HG03066 (cell line): ENCODE measurements around the gene NXNL1.

Experiments
- ATAC-seq: cut with Tn5 transposase; IDR thresholded peaks from one replicate; pipeline ENCODE4 v1.9.1; 2021; ENCODE audit warnings: low read depth; ENCODE audit not compliant: unreplicated experiment

NXNL1 gene

GRCh38 chr19:17458970-17459369 lies 1.8 kb downstream of the NXNL1 start:
- no peak for ATAC-seq

GRCh38 chr19:17457616-17458015 lies 3.1 kb downstream of the NXNL1 start:
- no peak for ATAC-seq

- no peak for ATAC-seq
These were observed 4.6 kb downstream of the NXNL1 start for GRCh38 chr19:17456127-17456526.

GRCh38 chr19:17455308-17456123 lies 5.2 kb downstream of the NXNL1 start:
- no peak for ATAC-seq

- ATAC-seq = no peak
These were observed 6.1 kb downstream of the NXNL1 start for GRCh38 chr19:17454576-17455071.

- no peak for ATAC-seq
These were observed 8.9 kb downstream of the NXNL1 start for GRCh38 chr19:17451820-17452219.

GRCh38 chr19:17450264-17451075 lies 10.3 kb downstream of the NXNL1 start:
- ATAC-seq = no peak

- no peak for ATAC-seq
These were observed 12.4 kb downstream of the NXNL1 start, which contains the start of gene TMEM221 for GRCh38 chr19:17448131-17448967. Gene TMEM221 (minus strand): TSS chr19:17448668. CDS start chr19:17448462, 206 bp downstream.

GRCh38 chr19:17447704-17448130 lies 13.0 kb downstream of the NXNL1 start:
- no peak for ATAC-seq

GRCh38 chr19:17445526-17446165 lies 15.1 kb downstream of the NXNL1 start:
- no peak for ATAC-seq

GRCh38 chr19:17441241-17442021 lies 19.3 kb downstream of the NXNL1 start:
- ATAC-seq = no peak

- ATAC-seq = no peak
These were observed 23.9 kb downstream of the NXNL1 start for GRCh38 chr19:17436874-17437267.

GRCh38 chr19:17436094-17436873 lies 24.4 kb downstream of the NXNL1 start:
- ATAC-seq = no peak

- no peak for ATAC-seq
These were observed 25.5 kb downstream of the NXNL1 start for GRCh38 chr19:17435218-17435617.

GRCh38 chr19:17431417-17431816 lies 29.3 kb downstream of the NXNL1 start:
- ATAC-seq = no peak

GRCh38 chr19:17429641-17430113 lies 31.0 kb downstream of the NXNL1 start:
- no peak for ATAC-seq

- no peak for ATAC-seq
These were observed 35.9 kb downstream of the NXNL1 start for GRCh38 chr19:17424743-17425365.
